Heart left ventricle (tissue), 13 donors: ENCODE data around the gene CTNND1.

ENCODE experiments used
- POLR2A ChIP-seq, 2 donors: fragments of 450-650 bp; IDR thresholded peaks; one replicate each; pipeline ENCODE4 v1.6.1; 2017; ENCODE audit warnings: antibody characterized with exemption in 2 of 2, mild to moderate bottlenecking in 2 of 2, moderate library complexity in 2 of 2
- TF ChIP-seq, protein P1 (sequence below), 12 donors: fragments of 200-600 bp; sonication (generic) in 4 of 12; IDR thresholded peaks; one replicate each; pipeline versions ENCODE4 v1.5.0 to v1.8.0; 2018 to 2022; ENCODE audit warnings: antibody characterized with exemption in 12 of 12, mild to moderate bottlenecking in 5 of 12
- donor health status: ischemic (EF 13 %, LVEDD 7.1; RV severe dilation, severe dysfunction).
- donor health status: DM: no; HTN: yes; CAD: no.
- donor health status: DM: no; HTN: no; CAD: no.
- donor health status: ischemic (EF 25% LVEDD 6.9; RV normal size, moderate dysfunction).
- donor health status: ischemic (EF 25% LVEDD 5.7; RV mildly dilated, moderate dysfunction).
- donor health status: ischemic (EF 35%, LVEDD 5.7; RV mildly dilated, moderate dysfunction).
- donor health status: nonischemic (EF 11% LVEDD 7.7; RV severe dilation, severe dysfunction).
- donor health status: DM: yes; HTN: yes; CAD: no.
- donor health status: PGD.
- donor health status: ischemic (EF 29% LVEDD 5.4; RV normal size, mild dysfunction).
- donor health status: nonischemic (EF 23%, LVEDD 6.1; RV moderate dilation, normal function).

DNA sequence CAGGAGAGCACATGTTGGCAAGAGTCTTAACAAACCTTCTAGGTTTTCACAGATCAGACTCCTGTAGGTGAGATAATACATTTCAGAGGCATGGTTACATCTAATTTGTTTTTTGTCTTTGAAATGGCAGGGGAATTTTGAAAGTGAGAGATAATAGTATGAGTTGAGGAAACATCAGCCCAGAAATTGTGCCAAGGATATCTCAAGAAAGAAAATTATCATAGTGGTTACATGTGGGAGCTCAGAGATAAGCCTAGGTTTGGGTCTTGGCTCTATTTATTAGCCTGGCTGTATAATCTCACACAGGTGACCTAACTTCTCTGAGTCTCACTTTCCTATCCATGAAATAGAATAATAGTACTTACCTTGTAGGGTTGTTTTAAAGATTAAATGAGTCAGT lies 10.4 kb upstream of the CTNND1 start:
- TF ChIP-seq POLR2A (IDR thresholded peaks at IDR 0.05) = no peak
- TF ChIP-seq, protein P1, sequence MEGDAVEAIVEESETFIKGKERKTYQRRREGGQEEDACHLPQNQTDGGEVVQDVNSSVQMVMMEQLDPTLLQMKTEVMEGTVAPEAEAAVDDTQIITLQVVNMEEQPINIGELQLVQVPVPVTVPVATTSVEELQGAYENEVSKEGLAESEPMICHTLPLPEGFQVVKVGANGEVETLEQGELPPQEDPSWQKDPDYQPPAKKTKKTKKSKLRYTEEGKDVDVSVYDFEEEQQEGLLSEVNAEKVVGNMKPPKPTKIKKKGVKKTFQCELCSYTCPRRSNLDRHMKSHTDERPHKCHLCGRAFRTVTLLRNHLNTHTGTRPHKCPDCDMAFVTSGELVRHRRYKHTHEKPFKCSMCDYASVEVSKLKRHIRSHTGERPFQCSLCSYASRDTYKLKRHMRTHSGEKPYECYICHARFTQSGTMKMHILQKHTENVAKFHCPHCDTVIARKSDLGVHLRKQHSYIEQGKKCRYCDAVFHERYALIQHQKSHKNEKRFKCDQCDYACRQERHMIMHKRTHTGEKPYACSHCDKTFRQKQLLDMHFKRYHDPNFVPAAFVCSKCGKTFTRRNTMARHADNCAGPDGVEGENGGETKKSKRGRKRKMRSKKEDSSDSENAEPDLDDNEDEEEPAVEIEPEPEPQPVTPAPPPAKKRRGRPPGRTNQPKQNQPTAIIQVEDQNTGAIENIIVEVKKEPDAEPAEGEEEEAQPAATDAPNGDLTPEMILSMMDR (IDR thresholded peaks at IDR 0.05) = no peak
